ENCODE data around the gene SFTA2.

GRCh38 chr6:30888816-30889495, 43.0 kb downstream of the SFTA2 start:
- TF ChIP-seq REST (IDR thresholded peaks at IDR 0.05; ENCODE audit: insufficient read depth in 1 of 2, low read depth in 2 of 2, low read length in 2 of 2), result no peak
- no peak for TF ChIP-seq TAF1 (IDR thresholded peaks at IDR 0.05; ENCODE audit: borderline replicate concordance, insufficient read depth, low read length)
- no peak for TF ChIP-seq POLR2AphosphoS5 (IDR thresholded peaks at IDR 0.05; ENCODE audit: low read depth, low read length)

Measured in PFSK-1 (cell line).